Heart left ventricle (tissue), 13 donors: ENCODE measurements around the gene YIPF7.

Experiments used
- CTCF ChIP-seq, 12 donors: fragments of 200-600 bp; sonication (generic) in 4 of 12; IDR thresholded peaks; one replicate each; pipeline versions ENCODE4 v1.5.0 to v1.8.0; 2018 to 2022; ENCODE audit warnings: antibody characterized with exemption in 12 of 12, mild to moderate bottlenecking in 5 of 12
- POLR2A ChIP-seq, 2 donors: fragments of 450-650 bp; IDR thresholded peaks; one replicate each; pipeline ENCODE4 v1.6.1; 2017; ENCODE audit warnings: antibody characterized with exemption in 2 of 2, mild to moderate bottlenecking in 2 of 2, moderate library complexity in 2 of 2
- donor health status: ischemic (EF 13 %, LVEDD 7.1; RV severe dilation, severe dysfunction).
- donor health status: DM: no; HTN: yes; CAD: no.
- donor health status: DM: no; HTN: no; CAD: no.
- donor health status: ischemic (EF 25% LVEDD 6.9; RV normal size, moderate dysfunction).
- donor health status: ischemic (EF 25% LVEDD 5.7; RV mildly dilated, moderate dysfunction).
- donor health status: ischemic (EF 35%, LVEDD 5.7; RV mildly dilated, moderate dysfunction).
- donor health status: nonischemic (EF 11% LVEDD 7.7; RV severe dilation, severe dysfunction).
- donor health status: DM: yes; HTN: yes; CAD: no.
- donor health status: PGD.
- donor health status: ischemic (EF 29% LVEDD 5.4; RV normal size, mild dysfunction).
- donor health status: nonischemic (EF 23%, LVEDD 6.1; RV moderate dilation, normal function).

- TF ChIP-seq CTCF (IDR thresholded peaks at IDR 0.05) (no peak), POLR2A (IDR thresholded peaks at IDR 0.05) (no peak)
Observed at GRCh38 chr4:44671636-44672035, 20.2 kb upstream of the YIPF7 start.
